Measurements from ENCODE around the gene GOLGA8M. TPM values are rescaled to one million over a fixed set of nuclear protein-coding genes. Genes with fewer than 3 reads are reported as not detected.
"Not testable (repeated sequence)": the region's sequence is repeated elsewhere in the genome, so short reads cannot be mapped to it uniquely, and the experiment has no call there.

Gene GOLGA8M
- polyA plus RNA-seq, 3 donors = 0.39 TPM; not detected in 2

DNA sequence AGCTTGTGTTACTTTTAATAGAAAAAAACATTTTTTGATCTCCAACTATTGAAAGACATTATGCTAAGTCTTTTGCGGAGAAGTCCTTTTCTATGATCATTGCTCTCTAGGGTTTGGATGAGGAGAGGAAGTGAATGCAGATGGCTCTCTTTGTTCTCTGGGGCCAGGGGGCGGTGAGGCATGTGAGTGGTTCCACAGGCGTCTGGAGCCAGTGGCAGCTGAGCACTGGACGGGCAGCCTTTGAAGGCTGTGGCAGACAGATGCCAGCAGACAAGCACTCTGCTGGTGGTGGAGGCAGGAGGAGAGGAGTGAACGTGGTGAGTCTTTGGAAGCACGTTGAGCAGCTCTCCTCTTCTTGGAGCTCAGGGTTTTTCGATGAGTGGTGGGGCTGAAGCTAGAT is 51.5 kb downstream of the GOLGA8M start:
- H3K27ac ChIP-seq (ENCODE audit: low read depth in 1 of 2, low read length in 2 of 2); H3K4me1 Mint-ChIP-seq; H3K4me3 ChIP-seq (replicated peaks in 1 of 3; ENCODE audit: low read depth in 2 of 3, low read length in 3 of 3); H3K36me3 ChIP-seq (replicated peaks in 1 of 2; ENCODE audit: control insufficient read depth in 1 of 2, insufficient read depth in 2 of 2, low read length in 2 of 2); DNase-seq; H3K4me3 Mint-ChIP-seq; H3K27ac Mint-ChIP-seq; H4K20me1 ChIP-seq (ENCODE audit: insufficient read depth, low read length); H3K9me3 ChIP-seq (replicated peaks in 1 of 2; ENCODE audit: control insufficient read depth in 1 of 2, insufficient read depth in 1 of 2, low read length in 2 of 2); H2AFZ ChIP-seq (ENCODE audit: insufficient read depth, low read depth, low read length, poor library complexity, severe bottlenecking); H3K9me3 Mint-ChIP-seq; H3K9ac ChIP-seq (ENCODE audit: insufficient read depth, low read length, poor library complexity, severe bottlenecking); H3K4me2 ChIP-seq (replicated peaks; ENCODE audit: extremely low read depth, low read length, poor library complexity, severe bottlenecking); H3K79me2 ChIP-seq (ENCODE audit: insufficient read depth, low read length); H3K27me3 Mint-ChIP-seq (ENCODE audit: low read depth in 3 of 3); H3K36me3 Mint-ChIP-seq; intact Hi-C loops (cut with micrococcal nuclease); H3K4me1 ChIP-seq (ENCODE audit: control insufficient read depth in 1 of 2, insufficient read depth in 2 of 2, low read length in 2 of 2); H3K27me3 ChIP-seq (ENCODE audit: control insufficient read depth in 2 of 2, insufficient read depth in 2 of 2, low read length in 2 of 2): not testable (repeated sequence)
- WGBS (ENCODE audit: insufficient coverage) = no CpG with 5 or more reads among the region's 7 CpGs

DNA sequence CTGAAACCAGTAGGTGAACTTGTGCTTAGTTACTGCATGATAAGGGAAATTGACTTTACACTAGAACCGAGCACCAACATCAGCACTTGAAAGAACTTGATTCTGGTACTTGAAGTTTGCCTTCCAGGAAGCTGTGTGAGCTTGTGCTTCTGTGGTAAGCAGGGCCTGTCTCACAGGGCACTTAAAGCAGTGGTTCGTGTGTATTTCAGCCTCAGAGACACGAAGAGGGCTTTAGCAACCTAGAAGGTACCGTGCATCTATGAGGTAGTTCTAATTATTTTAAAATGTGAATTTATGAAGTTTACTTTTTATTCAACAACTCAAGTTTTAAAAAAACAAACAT is 56.2 kb downstream of the GOLGA8M start:
- H3K9ac ChIP-seq (ENCODE audit: insufficient read depth, low read length, poor library complexity, severe bottlenecking); intact Hi-C loops (cut with micrococcal nuclease); H4K20me1 ChIP-seq (ENCODE audit: insufficient read depth, low read length); H3K4me1 Mint-ChIP-seq; H3K4me1 ChIP-seq (ENCODE audit: control insufficient read depth in 1 of 2, insufficient read depth in 2 of 2, low read length in 2 of 2); H3K9me3 ChIP-seq (replicated peaks in 1 of 2; ENCODE audit: control insufficient read depth in 1 of 2, insufficient read depth in 1 of 2, low read length in 2 of 2); H3K4me3 ChIP-seq (replicated peaks in 1 of 3; ENCODE audit: low read depth in 2 of 3, low read length in 3 of 3); DNase-seq; H3K9me3 Mint-ChIP-seq; H3K4me2 ChIP-seq (replicated peaks; ENCODE audit: extremely low read depth, low read length, poor library complexity, severe bottlenecking); H3K36me3 ChIP-seq (replicated peaks in 1 of 2; ENCODE audit: control insufficient read depth in 1 of 2, insufficient read depth in 2 of 2, low read length in 2 of 2); H2AFZ ChIP-seq (ENCODE audit: insufficient read depth, low read depth, low read length, poor library complexity, severe bottlenecking); H3K27me3 ChIP-seq (ENCODE audit: control insufficient read depth in 2 of 2, insufficient read depth in 2 of 2, low read length in 2 of 2); H3K4me3 Mint-ChIP-seq; H3K79me2 ChIP-seq (ENCODE audit: insufficient read depth, low read length); H3K27ac ChIP-seq (ENCODE audit: low read depth in 1 of 2, low read length in 2 of 2); H3K27me3 Mint-ChIP-seq (ENCODE audit: low read depth in 3 of 3); H3K27ac Mint-ChIP-seq: not testable (repeated sequence)
- H3K36me3 Mint-ChIP-seq = peaks cover 16 to 18% of the 10 kb centered on the region in 2 donors
- no CpG with 5 or more reads among the region's 4 CpGs for WGBS (ENCODE audit: insufficient coverage)

DNA sequence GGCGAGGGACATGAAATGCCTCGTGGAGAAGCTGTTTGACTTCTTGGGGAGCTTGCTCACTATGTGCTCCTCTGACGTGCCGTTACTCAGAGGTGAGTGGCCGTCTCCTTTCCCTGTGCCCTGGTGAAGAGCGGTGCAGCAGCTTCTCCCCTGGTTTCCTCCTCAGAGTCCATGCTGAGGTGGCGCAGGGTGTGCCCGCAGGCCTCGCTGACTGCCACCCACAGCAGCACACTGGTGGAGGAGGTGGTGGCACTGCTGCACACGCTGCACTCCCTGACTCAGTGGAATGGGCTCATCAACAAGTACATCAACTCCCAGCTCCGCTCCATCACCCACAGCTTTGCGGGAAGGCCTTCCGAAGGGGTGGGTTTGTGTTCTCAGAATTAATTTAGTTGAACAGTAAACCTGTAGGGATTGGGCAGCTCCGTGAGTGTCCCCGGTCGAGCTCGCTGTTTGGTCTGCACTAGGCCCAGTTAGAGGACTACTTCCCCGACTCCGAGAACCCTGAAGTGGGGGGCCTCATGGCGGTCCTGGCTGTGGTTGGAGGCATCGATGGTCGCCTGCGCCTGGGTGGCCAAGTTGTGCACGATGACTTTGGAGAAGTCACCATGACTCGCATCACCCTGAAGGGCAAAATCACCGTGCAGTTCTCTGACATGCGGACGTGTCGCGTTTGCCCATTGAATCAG is 56.7 kb downstream of the GOLGA8M start:
- H3K79me2 ChIP-seq (ENCODE audit: insufficient read depth, low read length); DNase-seq; H3K4me3 ChIP-seq (replicated peaks in 1 of 3; ENCODE audit: low read depth in 2 of 3, low read length in 3 of 3); H3K27ac Mint-ChIP-seq; H3K4me3 Mint-ChIP-seq; H3K9me3 ChIP-seq (replicated peaks in 1 of 2; ENCODE audit: control insufficient read depth in 1 of 2, insufficient read depth in 1 of 2, low read length in 2 of 2); H3K27me3 ChIP-seq (ENCODE audit: control insufficient read depth in 2 of 2, insufficient read depth in 2 of 2, low read length in 2 of 2); H3K9ac ChIP-seq (ENCODE audit: insufficient read depth, low read length, poor library complexity, severe bottlenecking); H3K4me1 Mint-ChIP-seq; H2AFZ ChIP-seq (ENCODE audit: insufficient read depth, low read depth, low read length, poor library complexity, severe bottlenecking); H3K36me3 ChIP-seq (replicated peaks in 1 of 2; ENCODE audit: control insufficient read depth in 1 of 2, insufficient read depth in 2 of 2, low read length in 2 of 2); H3K9me3 Mint-ChIP-seq; H3K4me1 ChIP-seq (ENCODE audit: control insufficient read depth in 1 of 2, insufficient read depth in 2 of 2, low read length in 2 of 2); intact Hi-C loops (cut with micrococcal nuclease); H3K4me2 ChIP-seq (replicated peaks; ENCODE audit: extremely low read depth, low read length, poor library complexity, severe bottlenecking); H3K27me3 Mint-ChIP-seq (ENCODE audit: low read depth in 3 of 3); H4K20me1 ChIP-seq (ENCODE audit: insufficient read depth, low read length); H3K27ac ChIP-seq (ENCODE audit: low read depth in 1 of 2, low read length in 2 of 2): not testable (repeated sequence)
- H3K36me3 Mint-ChIP-seq = peaks cover 16 to 18% of the 10 kb centered on the region in 2 donors
- 100% methylated on average over 1 of the region's 30 CpGs for WGBS (ENCODE audit: insufficient coverage)

GRCh38 chr15:28654194-28654593 is 58.0 kb downstream of the GOLGA8M start:
- H3K36me3 ChIP-seq (replicated peaks in 1 of 2; ENCODE audit: control insufficient read depth in 1 of 2, insufficient read depth in 2 of 2, low read length in 2 of 2); H3K4me2 ChIP-seq (replicated peaks; ENCODE audit: extremely low read depth, low read length, poor library complexity, severe bottlenecking); H3K4me1 ChIP-seq (ENCODE audit: control insufficient read depth in 1 of 2, insufficient read depth in 2 of 2, low read length in 2 of 2); H3K27ac Mint-ChIP-seq; H3K9me3 Mint-ChIP-seq; H3K4me3 ChIP-seq (replicated peaks in 1 of 3; ENCODE audit: low read depth in 2 of 3, low read length in 3 of 3); H4K20me1 ChIP-seq (ENCODE audit: insufficient read depth, low read length); H3K27me3 ChIP-seq (ENCODE audit: control insufficient read depth in 2 of 2, insufficient read depth in 2 of 2, low read length in 2 of 2); H3K9me3 ChIP-seq (replicated peaks in 1 of 2; ENCODE audit: control insufficient read depth in 1 of 2, insufficient read depth in 1 of 2, low read length in 2 of 2); H3K4me1 Mint-ChIP-seq; intact Hi-C loops (cut with micrococcal nuclease); H2AFZ ChIP-seq (ENCODE audit: insufficient read depth, low read depth, low read length, poor library complexity, severe bottlenecking); H3K79me2 ChIP-seq (ENCODE audit: insufficient read depth, low read length); DNase-seq; H3K4me3 Mint-ChIP-seq; H3K27me3 Mint-ChIP-seq (ENCODE audit: low read depth in 3 of 3); H3K9ac ChIP-seq (ENCODE audit: insufficient read depth, low read length, poor library complexity, severe bottlenecking); H3K27ac ChIP-seq (ENCODE audit: low read depth in 1 of 2, low read length in 2 of 2): not testable (repeated sequence)
- peaks cover 16 to 18% of the 10 kb centered on the region in 2 donors for H3K36me3 Mint-ChIP-seq
- WGBS (ENCODE audit: insufficient coverage) = no CpG with 5 or more reads among the region's 11 CpGs
